ENCODE measurements around the gene TFF2.

DNA sequence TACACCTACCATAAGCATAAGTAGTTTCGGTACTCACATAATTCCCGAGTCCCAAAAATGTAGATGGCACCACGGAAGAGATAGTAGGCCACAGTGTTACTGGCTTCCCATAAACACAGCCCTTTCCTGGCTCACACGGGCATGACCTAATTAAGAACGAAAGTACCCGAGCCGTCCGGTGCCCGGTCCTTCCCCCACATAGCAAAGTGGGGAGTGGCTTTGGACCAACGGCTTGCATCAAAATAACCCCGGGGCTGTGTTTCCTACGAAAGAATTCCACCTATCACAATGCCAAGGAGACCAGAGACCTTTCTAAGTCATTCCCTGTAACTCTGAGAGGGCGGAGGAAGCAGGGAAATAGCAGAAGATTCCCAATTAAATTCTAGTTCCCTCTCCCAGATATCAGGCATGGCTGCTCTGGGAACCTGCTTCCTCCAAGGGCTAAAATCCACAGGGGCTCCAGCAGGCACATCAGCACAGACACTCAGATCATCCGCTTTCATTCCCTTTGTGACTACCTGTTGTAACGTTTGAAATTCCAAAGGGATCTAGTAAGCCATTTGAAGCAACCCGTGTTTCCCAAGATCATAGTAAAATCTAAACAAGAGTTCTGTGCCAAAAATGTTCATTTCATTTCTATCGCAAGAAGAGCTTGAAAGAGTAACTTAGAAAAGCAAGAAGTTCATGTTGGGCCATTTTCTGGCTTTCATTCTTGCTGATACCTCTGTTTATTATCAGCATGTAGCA is 45.3 kb upstream of the TFF2 start, which contains the start of gene TMPRSS3:
- TF ChIP-seq RARB (CRISPR knock-in tag; IDR thresholded peaks at IDR 0.05) (no peak), SNAI2 (CRISPR knock-in tag; IDR thresholded peaks at IDR 0.05) (no peak), ZFP30 (CRISPR knock-in tag; IDR thresholded peaks at IDR 0.05) (no peak), ARNTL (CRISPR knock-in tag; IDR thresholded peaks at IDR 0.05; ENCODE audit: borderline replicate concordance, low read depth) (no peak)
- TF ChIP-seq, protein P1, sequence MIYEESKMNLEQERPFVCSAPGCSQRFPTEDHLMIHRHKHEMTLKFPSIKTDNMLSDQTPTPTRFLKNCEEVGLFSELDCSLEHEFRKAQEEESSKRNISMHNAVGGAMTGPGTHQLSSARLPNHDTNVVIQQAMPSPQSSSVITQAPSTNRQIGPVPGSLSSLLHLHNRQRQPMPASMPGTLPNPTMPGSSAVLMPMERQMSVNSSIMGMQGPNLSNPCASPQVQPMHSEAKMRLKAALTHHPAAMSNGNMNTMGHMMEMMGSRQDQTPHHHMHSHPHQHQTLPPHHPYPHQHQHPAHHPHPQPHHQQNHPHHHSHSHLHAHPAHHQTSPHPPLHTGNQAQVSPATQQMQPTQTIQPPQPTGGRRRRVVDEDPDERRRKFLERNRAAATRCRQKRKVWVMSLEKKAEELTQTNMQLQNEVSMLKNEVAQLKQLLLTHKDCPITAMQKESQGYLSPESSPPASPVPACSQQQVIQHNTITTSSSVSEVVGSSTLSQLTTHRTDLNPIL (CRISPR knock-in tag; IDR thresholded peaks at IDR 0.05; ENCODE audit: low read depth) = no peak

Data from SK-N-SH treated with all-trans-retinoic acid at 6 μM for 48 hours (cell line).